AG04449 (cell line): Measurements from ENCODE around the gene GPR26.

Source experiments
- CTCF ChIA-PET: fragments of 350-600 bp; formaldehyde crosslinking; extraction: SDS; loops from one replicate; lab custom pipeline; 2021; ENCODE audit warnings: antibody characterized with exemption; lab: Yijun Ruan, JAX
- POLR2A ChIA-PET: fragments of 400-600, 350-600 bp; formaldehyde crosslinking; extraction: SDS; loops from one replicate; lab custom pipeline; 2020; ENCODE audit warnings: antibody characterized with exemption, inconsistent platforms; lab: Yijun Ruan, JAX
- DNase-seq: peaks from one replicate; pipeline ENCODE4 v3.0.0-alpha.2; 2010; ENCODE audit warnings: low read depth, low spot score
- H3K4me3 ChIP-seq: 2 replicates; pipeline ENCODE4 v1.5.1; 2011; ENCODE audit warnings: low read depth, mild to moderate bottlenecking, control low read depth, low read length
- CTCF ChIP-seq: IDR thresholded peaks from one replicate; pipeline ENCODE4 v1.5.1; 2011; ENCODE audit warnings: mild to moderate bottlenecking, moderate library complexity, low read length, control low read depth, inconsistent platforms; ENCODE audit not compliant: insufficient read depth; ENCODE audit errors: missing control alignments

Gene GPR26

GRCh38 chr10:123718544-123719060 lies 52.4 kb downstream of the GPR26 start:
- TF ChIP-seq CTCF: no peak
- ChIA-PET POLR2A (no interaction called here), CTCF (interaction anchor here (0.7 kb wide), 1 partner anchor 138 kb away, joined by 3 read pairs; no protein-coding TSS in a partner anchor)
- DNase-seq: no peak
- no peak overlapping the region for H3K4me3 ChIP-seq

- POLR2A ChIA-PET: no interaction called here
- DNase-seq: no peak
Measured at GRCh38 chr10:123720536-123720935, 54.4 kb downstream of the GPR26 start.

GRCh38 chr10:123721441-123722049 lies 55.4 kb downstream of the GPR26 start:
- TF ChIP-seq CTCF: no peak
- CTCF ChIA-PET: no interaction called here

More at GRCh38 chr10:123720536-123720935, 54.4 kb downstream of the GPR26 start:
- CTCF ChIA-PET: no interaction called here
- no peak for TF ChIP-seq CTCF
- H3K4me3 ChIP-seq: no peak overlapping the region

GRCh38 chr10:123722351-123722750 lies 56.2 kb downstream of the GPR26 start:
- H3K4me3 ChIP-seq: no peak overlapping the region
- TF ChIP-seq CTCF: no peak
- CTCF ChIA-PET: no interaction called here
- DNase-seq: no peak
- POLR2A ChIA-PET: no interaction called here

More at GRCh38 chr10:123721441-123722049, 55.4 kb downstream of the GPR26 start:
- POLR2A ChIA-PET: no interaction called here
- DNase-seq: no peak
- no peak overlapping the region for H3K4me3 ChIP-seq

- POLR2A ChIA-PET: no interaction called here
- no peak for TF ChIP-seq CTCF
- CTCF ChIA-PET: no interaction called here
- DNase-seq: no peak
- H3K4me3 ChIP-seq: no peak overlapping the region
Measured at GRCh38 chr10:123724747-123725146, 58.6 kb downstream of the GPR26 start.

GRCh38 chr10:123726381-123726780 lies 60.2 kb downstream of the GPR26 start:
- ChIA-PET POLR2A (no interaction called here), CTCF (no interaction called here)
- DNase-seq: no peak
- H3K4me3 ChIP-seq: no peak overlapping the region
- TF ChIP-seq CTCF: no peak
